Kidney epithelial cell (primary cell): ENCODE measurements around the gene TTC9C. TPM values are rescaled to one million over a fixed set of nuclear protein-coding genes. Genes with fewer than 3 reads are reported as not detected.

ENCODE experiments used
- DNase-seq: peaks from one replicate; pipeline ENCODE4 v3.0.0-alpha.2; 2010; ENCODE audit warnings: low read depth
- H3K27me3 ChIP-seq: 2 replicates; pipeline ENCODE4 v1.6.0; 2011; ENCODE audit warnings: low read length; ENCODE audit not compliant: control insufficient read depth, insufficient read depth
- H3K36me3 ChIP-seq: 2 replicates; pipeline ENCODE4 v1.5.1; 2011; ENCODE audit warnings: low read length; ENCODE audit not compliant: control insufficient read depth, insufficient read depth
- H3K4me3 ChIP-seq: 2 replicates; pipeline ENCODE4 v1.5.1; 2011; ENCODE audit warnings: low read depth, mild to moderate bottlenecking, control low read depth, low read length
- CTCF ChIP-seq: IDR thresholded peaks from 2 replicates; pipeline ENCODE4 v1.5.1; 2011; ENCODE audit warnings: mild to moderate bottlenecking, moderate library complexity, low read length, control low read depth, inconsistent platforms; ENCODE audit not compliant: insufficient read depth, poor library complexity, severe bottlenecking
- total RNA-seq: library from RNA; depleted of rRNA; stranded (reverse); fragments of >200 nt; gene quantifications from 2 replicates; pipeline ENCODE4 v1.2.3, GENCODE V29; 2015

The TTC9C gene
- total RNA-seq, 1 donor from 2014 or later, result 37.5 TPM

- TF ChIP-seq CTCF, result no peak
- no peaks in the 10 kb centered on the region for H3K27me3 ChIP-seq
- peaks cover 2% of the 10 kb centered on the region for H3K36me3 ChIP-seq
- DNase-seq, result peak; percentile 87
- H3K4me3 ChIP-seq, result peak within 1 kb of the TSS; percentile 83
Measured at GRCh38 chr11:62771144-62772021, 43.1 kb downstream of the TTC9C start, which contains the start of gene TAF6L. TAF6L (plus strand) TSS chr11:62771396; CDS start chr11:62775784, 4,388 bp downstream.

- Histone ChIP-seq H3K36me3 (peaks cover 4% of the 10 kb centered on the region), H3K4me3 (no peak overlapping the region), H3K27me3 (no peaks in the 10 kb centered on the region)
- TF ChIP-seq CTCF, result no peak
- DNase-seq, result no peak
Measured at GRCh38 chr11:62774407-62774806, 46.1 kb downstream of the TTC9C start.

- Histone ChIP-seq H3K27me3 (no peaks in the 10 kb centered on the region), H3K36me3 (peaks cover 4% of the 10 kb centered on the region), H3K4me3 (no peak overlapping the region)
- DNase-seq, result no peak
- TF ChIP-seq CTCF, result no peak
Measured at GRCh38 chr11:62775646-62776045, 47.4 kb downstream of the TTC9C start.

- Histone ChIP-seq H3K4me3 (no peak overlapping the region), H3K36me3 (peaks cover 4% of the 10 kb centered on the region), H3K27me3 (no peaks in the 10 kb centered on the region)
- DNase-seq, result no peak
- no peak for TF ChIP-seq CTCF
Measured at GRCh38 chr11:62777389-62777788, 49.1 kb downstream of the TTC9C start.

- Histone ChIP-seq H3K27me3 (no peaks in the 10 kb centered on the region), H3K36me3 (peaks cover 4% of the 10 kb centered on the region), H3K4me3 (no peak overlapping the region)
- no peak for DNase-seq
- TF ChIP-seq CTCF, result no peak
Measured at GRCh38 chr11:62778441-62778840, 50.2 kb downstream of the TTC9C start.

- DNase-seq, result no peak
- Histone ChIP-seq H3K4me3 (no peak overlapping the region), H3K27me3 (no peaks in the 10 kb centered on the region), H3K36me3 (peaks cover 2% of the 10 kb centered on the region)
- no peak for TF ChIP-seq CTCF
Measured at GRCh38 chr11:62782753-62783152, 54.5 kb downstream of the TTC9C start.
